H9 (cell line): ENCODE measurements around the gene ITPR1. TPM values are rescaled to one million over a fixed set of nuclear protein-coding genes. Genes with fewer than 3 reads are reported as not detected.

Experiments used
- DNase-seq: peaks from one replicate; pipeline ENCODE4 v3.0.0-alpha.2; 2017
- H2AFZ ChIP-seq: one replicate; pipeline ENCODE4 v1.6.1; 2013; ENCODE audit warnings: mild to moderate bottlenecking, low read length, control low read depth, moderate library complexity
- H2AK5ac ChIP-seq: 2 replicates; pipeline ENCODE4 v1.6.1; 2013; ENCODE audit warnings: low read length, control low read depth, mixed read lengths; ENCODE audit not compliant: insufficient read length
- H2BK120ac ChIP-seq: one replicate; pipeline ENCODE4 v1.6.1; 2013; ENCODE audit warnings: low read depth, mild to moderate bottlenecking, low read length, control low read depth, inconsistent platforms; ENCODE audit not compliant: poor library complexity, severe bottlenecking
- H2BK12ac ChIP-seq: 2 replicates; pipeline ENCODE4 v1.6.1; 2013; ENCODE audit warnings: low read length, control low read depth, mixed read lengths, low read depth; ENCODE audit not compliant: insufficient read length
- H2BK15ac ChIP-seq: 2 replicates; pipeline ENCODE4 v1.6.1; 2013; ENCODE audit warnings: low read depth, low read length, control low read depth
- H2BK20ac ChIP-seq: one replicate; pipeline ENCODE4 v1.6.1; 2013; ENCODE audit warnings: low read depth, mild to moderate bottlenecking, low read length, control low read depth, inconsistent platforms; ENCODE audit not compliant: poor library complexity, severe bottlenecking
- H2BK5ac ChIP-seq: 2 replicates; pipeline ENCODE4 v1.6.1; 2013; ENCODE audit warnings: low read length, control low read depth, mixed read lengths; ENCODE audit not compliant: insufficient read length
- H3K14ac ChIP-seq: 2 replicates; pipeline ENCODE4 v1.6.1; 2013; ENCODE audit warnings: low read length, control low read depth; ENCODE audit not compliant: insufficient read depth
- H3K18ac ChIP-seq: 2 replicates; pipeline ENCODE4 v1.6.1; 2013; ENCODE audit warnings: low read depth, mild to moderate bottlenecking, mixed read lengths, low read length, control low read depth; ENCODE audit not compliant: insufficient read length
- H3K23ac ChIP-seq: 2 replicates; pipeline ENCODE4 v1.6.1; 2013; ENCODE audit warnings: low read length, control low read depth, mixed read lengths, low read depth; ENCODE audit not compliant: insufficient read length
- H3K23me2 ChIP-seq: 2 replicates; pipeline ENCODE4 v1.6.1; 2013; ENCODE audit warnings: low read depth, mild to moderate bottlenecking, mixed read lengths, low read length, control low read depth; ENCODE audit not compliant: insufficient read length, poor library complexity, severe bottlenecking
- H3K27ac ChIP-seq: 2 replicates; pipeline ENCODE4 v1.5.1; 2013; ENCODE audit warnings: low read length, control low read depth, mixed read lengths, low read depth; ENCODE audit not compliant: insufficient read length
- H3K27me3 ChIP-seq: 2 replicates; pipeline ENCODE4 v1.6.1; 2013; ENCODE audit warnings: low read length, control low read depth, inconsistent platforms; ENCODE audit not compliant: insufficient read depth
- H3K4ac ChIP-seq: 2 replicates; pipeline ENCODE4 v1.6.1; 2013; ENCODE audit warnings: low read depth, mild to moderate bottlenecking, control low read depth, inconsistent platforms, low read length, moderate library complexity
- H3K4me1 ChIP-seq: 2 replicates; pipeline ENCODE4 v1.6.1; 2013; ENCODE audit warnings: low read length, control low read depth, inconsistent platforms; ENCODE audit not compliant: insufficient read depth
- H3K4me2 ChIP-seq: 2 replicates; pipeline ENCODE4 v1.6.1; 2013; ENCODE audit warnings: low read length, control low read depth, mixed read lengths; ENCODE audit not compliant: insufficient read length, insufficient read depth
- H3K56ac ChIP-seq: 2 replicates; pipeline ENCODE4 v1.6.1; 2013; ENCODE audit warnings: low read depth, mild to moderate bottlenecking, mixed read lengths, low read length, control low read depth; ENCODE audit not compliant: insufficient read length
- H3K79me1 ChIP-seq: 2 replicates; pipeline ENCODE4 v1.6.1; 2013; ENCODE audit warnings: low read depth, mild to moderate bottlenecking, moderate library complexity, low read length, control low read depth, inconsistent platforms; ENCODE audit not compliant: insufficient read depth, poor library complexity, severe bottlenecking
- H3K79me2 ChIP-seq: 2 replicates; pipeline ENCODE4 v1.6.1; 2013; ENCODE audit warnings: low read length, control low read depth, inconsistent platforms; ENCODE audit not compliant: insufficient read depth
- H3K9ac ChIP-seq: 2 replicates; pipeline ENCODE4 v1.6.1; 2013; ENCODE audit warnings: low read length, control low read depth, mixed read lengths; ENCODE audit not compliant: insufficient read length; ENCODE audit errors: extremely low read depth
- H3K9me3 ChIP-seq: one replicate; pipeline ENCODE4 v1.6.1; 2013; ENCODE audit warnings: low read depth, low read length, inconsistent platforms; ENCODE audit not compliant: control insufficient read depth
- H3T11ph ChIP-seq: one replicate; pipeline ENCODE4 v1.6.1; 2013; ENCODE audit warnings: mild to moderate bottlenecking, low read length, control low read depth, inconsistent platforms
- H4K20me1 ChIP-seq: one replicate; pipeline ENCODE4 v1.6.1; 2013; ENCODE audit not compliant: control insufficient read depth, insufficient read length, insufficient read depth
- H4K5ac ChIP-seq: 2 replicates; pipeline ENCODE4 v1.6.1; 2013; ENCODE audit warnings: low read depth, mild to moderate bottlenecking, mixed read lengths, low read length, control low read depth; ENCODE audit not compliant: insufficient read length
- H4K8ac ChIP-seq: replicated peaks from 2 replicates; pipeline ENCODE4 v1.6.1; 2013; ENCODE audit warnings: low read length, control low read depth, mixed read lengths, low read depth; ENCODE audit not compliant: insufficient read length
- H4K91ac ChIP-seq: 2 replicates; pipeline ENCODE4 v1.6.1; 2013; ENCODE audit warnings: low read depth, mild to moderate bottlenecking, moderate library complexity, mixed read lengths, low read length, control low read depth; ENCODE audit not compliant: insufficient read length
- H3K27ac Mint-ChIP-seq, 3 experiments: 2 replicates in 2 of 3; 3 replicates in 1 of 3; pipeline ENCODE4 v1.8.0; 2020 to 2021; ENCODE audit warnings: mixed read lengths in 3 of 3, mild to moderate bottlenecking in 1 of 3, moderate library complexity in 1 of 3
- H3K27me3 Mint-ChIP-seq: 2 replicates; pipeline ENCODE4 v1.8.0; 2021; ENCODE audit warnings: low read depth, mild to moderate bottlenecking, moderate library complexity, mixed read lengths
- H3K36me3 Mint-ChIP-seq, 3 experiments: 2 replicates in 2 of 3; 3 replicates in 1 of 3; pipeline ENCODE4 v1.8.0; 2020 to 2021; ENCODE audit warnings: low read depth in 3 of 3, mixed read lengths in 3 of 3; ENCODE audit not compliant: insufficient read depth in 1 of 3
- H3K4me1 Mint-ChIP-seq, 2 experiments: 2 replicates each; pipeline ENCODE4 v1.8.0; 2020; ENCODE audit warnings: mixed read lengths in 2 of 2
- H3K4me3 Mint-ChIP-seq, 2 experiments: 2 replicates in 1 of 2; 3 replicates in 1 of 2; pipeline ENCODE4 v1.8.0; 2020 to 2021; ENCODE audit warnings: mild to moderate bottlenecking in 2 of 2, mixed read lengths in 2 of 2, moderate library complexity in 1 of 2
- H3K9me3 Mint-ChIP-seq, 2 experiments: 2 replicates in 1 of 2; 3 replicates in 1 of 2; pipeline ENCODE4 v1.8.0; 2020; ENCODE audit warnings: mild to moderate bottlenecking in 2 of 2, mixed read lengths in 2 of 2, moderate library complexity in 1 of 2
- WGBS: extraction: QIAGEN DNeasy Blood & Tissue Kit; methylation state at CpG from one replicate; pipeline ENCODE4 v1.1.7; 2013; ENCODE audit warnings: missing lambda C conversion rate, low lambda C conversion rate, mixed read lengths; ENCODE audit not compliant: insufficient read length; ENCODE audit errors: extremely low coverage; 5-methylcytosine and 5-hydroxymethylcytosine counted together
- total RNA-seq: library from RNA; stranded (reverse); gene quantifications from 2 replicates; pipeline ENCODE4 v1.2.1, GENCODE V29; 2021
- TF ChIP-seq, protein P1 (sequence below): fragments of 200-600 bp; sonication (generic); conservative IDR thresholded peaks from 3 replicates; pipeline ENCODE4 v1.8.0; 2021; ENCODE audit warnings: antibody characterized with exemption, mild to moderate bottlenecking

ITPR1 gene
- total RNA-seq, 1 experiment from 2014 or later, result 4.2 TPM

DNA sequence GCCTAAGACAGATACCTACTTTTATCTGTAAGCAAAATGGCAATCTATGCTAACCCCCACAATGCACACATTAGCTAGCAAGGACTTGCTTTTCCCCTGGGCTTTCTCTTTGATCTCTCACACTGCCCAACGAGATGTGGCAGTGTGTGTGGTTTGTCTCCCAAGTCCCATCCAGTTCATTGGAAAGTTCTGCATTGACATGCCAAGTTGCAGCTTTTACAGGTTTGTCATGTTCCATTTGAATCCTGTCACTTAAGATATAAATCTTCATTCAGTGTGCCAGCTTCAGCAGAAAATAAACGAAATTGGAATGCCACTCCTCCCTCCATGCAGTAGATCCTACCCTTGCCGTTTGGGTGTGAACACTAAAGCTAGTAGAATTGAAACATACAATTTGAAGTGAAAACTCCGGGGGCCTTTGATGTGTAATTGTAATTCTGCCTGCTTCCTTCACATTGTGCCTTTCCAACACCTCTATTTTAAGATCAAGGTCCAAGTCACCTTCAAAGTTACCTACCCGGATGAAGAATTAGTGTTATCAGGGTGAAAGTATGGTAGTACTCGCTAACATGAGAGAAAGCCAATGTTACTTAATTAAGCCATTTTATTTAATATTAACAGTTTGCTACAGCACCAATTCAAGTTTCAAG is 355.2 kb downstream of the ITPR1 start:
- no peak for DNase-seq
- Histone ChIP-seq H3K4me2 (no peak overlapping the region), H2BK20ac (no peak overlapping the region), H2BK15ac (no peak overlapping the region), H4K91ac (no peak overlapping the region), H3K9ac (no peak overlapping the region), H3K27me3 (no peaks in the 10 kb centered on the region), H3K4me1 (no peaks in the 10 kb centered on the region), H2BK5ac (no peak overlapping the region), H2AK5ac (no peak overlapping the region), H2AFZ (no peak overlapping the region), H3K23me2 (no peaks in the 10 kb centered on the region), H4K20me1 (no peaks in the 10 kb centered on the region), H2BK12ac (no peak overlapping the region), H3K79me1 (no peaks in the 10 kb centered on the region), H3K14ac (no peak overlapping the region), H3K79me2 (no peaks in the 10 kb centered on the region), H4K8ac (no peak overlapping the region), H3K27ac (no peak overlapping the region), H3K56ac (no peak overlapping the region), H3K18ac (no peak overlapping the region), H3K9me3 (no peaks in the 10 kb centered on the region), H4K5ac (no peak overlapping the region), H3T11ph (no peak overlapping the region), H2BK120ac (no peak overlapping the region), H3K4ac (no peak overlapping the region), H3K23ac (no peak overlapping the region)
- 0 out of 7 replicates have a peak overlapping the region, but pooled peaks of 1 of the 3 experiments have one; percentile 28 for H3K27ac Mint-ChIP-seq
- no peaks in the 10 kb centered on the region for H3K9me3 Mint-ChIP-seq
- TF ChIP-seq, protein P1, sequence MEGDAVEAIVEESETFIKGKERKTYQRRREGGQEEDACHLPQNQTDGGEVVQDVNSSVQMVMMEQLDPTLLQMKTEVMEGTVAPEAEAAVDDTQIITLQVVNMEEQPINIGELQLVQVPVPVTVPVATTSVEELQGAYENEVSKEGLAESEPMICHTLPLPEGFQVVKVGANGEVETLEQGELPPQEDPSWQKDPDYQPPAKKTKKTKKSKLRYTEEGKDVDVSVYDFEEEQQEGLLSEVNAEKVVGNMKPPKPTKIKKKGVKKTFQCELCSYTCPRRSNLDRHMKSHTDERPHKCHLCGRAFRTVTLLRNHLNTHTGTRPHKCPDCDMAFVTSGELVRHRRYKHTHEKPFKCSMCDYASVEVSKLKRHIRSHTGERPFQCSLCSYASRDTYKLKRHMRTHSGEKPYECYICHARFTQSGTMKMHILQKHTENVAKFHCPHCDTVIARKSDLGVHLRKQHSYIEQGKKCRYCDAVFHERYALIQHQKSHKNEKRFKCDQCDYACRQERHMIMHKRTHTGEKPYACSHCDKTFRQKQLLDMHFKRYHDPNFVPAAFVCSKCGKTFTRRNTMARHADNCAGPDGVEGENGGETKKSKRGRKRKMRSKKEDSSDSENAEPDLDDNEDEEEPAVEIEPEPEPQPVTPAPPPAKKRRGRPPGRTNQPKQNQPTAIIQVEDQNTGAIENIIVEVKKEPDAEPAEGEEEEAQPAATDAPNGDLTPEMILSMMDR, result no peak
- no peaks in the 10 kb centered on the region for H3K36me3 Mint-ChIP-seq
- no CpG with 5 or more reads among the region's 6 CpGs for WGBS
- H3K27me3 Mint-ChIP-seq, result no peaks in the 10 kb centered on the region; the same call in 1 of the 2 replicates
- no peak overlapping the region for H3K4me3 Mint-ChIP-seq
- peaks cover 0 to 3% of the 10 kb centered on the region in 2 experiments; a peak in 1 of 4 replicates for H3K4me1 Mint-ChIP-seq
